Measurements from ENCODE around the gene MAGEA4.

Gene MAGEA4

DNA sequence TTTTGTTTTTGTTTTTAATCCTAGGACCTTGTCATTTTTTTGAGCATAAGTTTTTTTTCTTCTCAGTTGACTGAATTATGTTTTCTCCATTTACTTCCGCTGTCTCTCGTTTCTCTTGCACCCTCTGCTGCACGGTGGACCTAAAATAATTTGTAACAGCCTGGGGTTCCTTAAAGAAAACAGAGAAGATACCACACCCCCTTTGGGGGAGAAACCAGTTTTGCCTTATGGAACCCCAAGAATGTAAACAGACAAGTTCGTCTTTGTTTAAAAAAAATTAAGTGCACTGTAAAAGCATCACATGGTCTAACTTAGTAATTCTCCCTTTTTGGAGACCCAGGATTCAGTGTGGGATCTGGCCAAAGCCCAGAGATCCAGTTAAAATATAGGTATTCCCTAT lies 32.8 kb upstream of the MAGEA4 start:
- no peak for TF ChIP-seq EZH2phosphoT487 (IDR thresholded peaks at IDR 0.05; ENCODE audit: low read length)
- no peak for TF ChIP-seq EZH2 (optimal IDR thresholded peaks at IDR 0.05; ENCODE audit: low read depth, low read length)
- TF ChIP-seq, protein P1, sequence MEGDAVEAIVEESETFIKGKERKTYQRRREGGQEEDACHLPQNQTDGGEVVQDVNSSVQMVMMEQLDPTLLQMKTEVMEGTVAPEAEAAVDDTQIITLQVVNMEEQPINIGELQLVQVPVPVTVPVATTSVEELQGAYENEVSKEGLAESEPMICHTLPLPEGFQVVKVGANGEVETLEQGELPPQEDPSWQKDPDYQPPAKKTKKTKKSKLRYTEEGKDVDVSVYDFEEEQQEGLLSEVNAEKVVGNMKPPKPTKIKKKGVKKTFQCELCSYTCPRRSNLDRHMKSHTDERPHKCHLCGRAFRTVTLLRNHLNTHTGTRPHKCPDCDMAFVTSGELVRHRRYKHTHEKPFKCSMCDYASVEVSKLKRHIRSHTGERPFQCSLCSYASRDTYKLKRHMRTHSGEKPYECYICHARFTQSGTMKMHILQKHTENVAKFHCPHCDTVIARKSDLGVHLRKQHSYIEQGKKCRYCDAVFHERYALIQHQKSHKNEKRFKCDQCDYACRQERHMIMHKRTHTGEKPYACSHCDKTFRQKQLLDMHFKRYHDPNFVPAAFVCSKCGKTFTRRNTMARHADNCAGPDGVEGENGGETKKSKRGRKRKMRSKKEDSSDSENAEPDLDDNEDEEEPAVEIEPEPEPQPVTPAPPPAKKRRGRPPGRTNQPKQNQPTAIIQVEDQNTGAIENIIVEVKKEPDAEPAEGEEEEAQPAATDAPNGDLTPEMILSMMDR (IDR thresholded peaks at IDR 0.05; ENCODE audit: low read length) = no peak
- H3K9me2 ChIP-seq (replicated peaks; ENCODE audit: insufficient read depth, low read length) = no peaks in the 10 kb centered on the region
- H3K4me3 ChIP-seq (ENCODE audit: low read length) = no peak overlapping the region
- no peaks in the 10 kb centered on the region for H3F3A ChIP-seq (ENCODE audit: insufficient read depth, low read length)
- H3K79me2 ChIP-seq (ENCODE audit: low read length) = no peaks in the 10 kb centered on the region
- no peak for DNase-seq
- no peaks in the 10 kb centered on the region for H3K27me3 ChIP-seq (replicated peaks; ENCODE audit: insufficient read depth, low read length)
- H3K4me2 ChIP-seq (ENCODE audit: low read depth, low read length) = no peak overlapping the region
- no peaks in the 10 kb centered on the region for H3K36me3 ChIP-seq (replicated peaks; ENCODE audit: insufficient read depth, low read length)
- H2AFZ ChIP-seq (ENCODE audit: low read length) = no peak overlapping the region
- no peaks in the 10 kb centered on the region for H3K4me1 ChIP-seq (ENCODE audit: low read length)
- H3K9me3 ChIP-seq (replicated peaks; ENCODE audit: insufficient read depth, low read length) = no peaks in the 10 kb centered on the region
- no peak overlapping the region for H3K9ac ChIP-seq (ENCODE audit: low read length)
- no peak overlapping the region for H3K27ac ChIP-seq (ENCODE audit: low read length)
- no peaks in the 10 kb centered on the region for H4K20me1 ChIP-seq (ENCODE audit: insufficient read depth, low read length)

DNA sequence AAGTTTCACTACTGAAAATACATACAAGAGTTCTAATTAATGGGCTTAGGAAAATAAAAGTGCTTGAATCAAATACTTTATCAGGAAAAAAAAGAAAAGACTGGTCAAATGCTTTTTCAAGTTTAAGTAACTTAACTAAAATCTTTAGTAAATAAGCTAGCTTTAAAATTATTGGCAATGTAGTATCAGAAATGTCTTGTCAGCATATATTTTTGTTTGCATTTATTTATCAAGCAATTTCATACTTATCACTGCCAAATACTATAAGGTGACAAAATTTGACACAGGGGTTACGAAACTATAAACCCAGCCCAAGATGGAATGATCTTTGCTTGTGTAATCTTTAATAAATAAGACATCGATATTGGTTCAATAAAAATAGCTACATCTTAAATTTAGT lies 31.8 kb upstream of the MAGEA4 start:
- Histone ChIP-seq H2AFZ (ENCODE audit: low read length) (no peak overlapping the region), H4K20me1 (ENCODE audit: insufficient read depth, low read length) (no peaks in the 10 kb centered on the region), H3K9me3 (replicated peaks; ENCODE audit: insufficient read depth, low read length) (no peaks in the 10 kb centered on the region), H3K36me3 (replicated peaks; ENCODE audit: insufficient read depth, low read length) (no peaks in the 10 kb centered on the region), H3K27ac (ENCODE audit: low read length) (no peak overlapping the region), H3F3A (ENCODE audit: insufficient read depth, low read length) (no peaks in the 10 kb centered on the region), H3K9ac (ENCODE audit: low read length) (no peak overlapping the region), H3K4me2 (ENCODE audit: low read depth, low read length) (no peak overlapping the region), H3K79me2 (ENCODE audit: low read length) (no peaks in the 10 kb centered on the region), H3K4me3 (ENCODE audit: low read length) (no peak overlapping the region), H3K4me1 (ENCODE audit: low read length) (no peaks in the 10 kb centered on the region), H3K9me2 (replicated peaks; ENCODE audit: insufficient read depth, low read length) (no peaks in the 10 kb centered on the region), H3K27me3 (replicated peaks; ENCODE audit: insufficient read depth, low read length) (no peaks in the 10 kb centered on the region)
- no peak for TF ChIP-seq EZH2phosphoT487 (IDR thresholded peaks at IDR 0.05; ENCODE audit: low read length)
- TF ChIP-seq EZH2 (optimal IDR thresholded peaks at IDR 0.05; ENCODE audit: low read depth, low read length) = no peak
- TF ChIP-seq, protein P1 (IDR thresholded peaks at IDR 0.05; ENCODE audit: low read length) = no peak
- DNase-seq = no peak

DNA sequence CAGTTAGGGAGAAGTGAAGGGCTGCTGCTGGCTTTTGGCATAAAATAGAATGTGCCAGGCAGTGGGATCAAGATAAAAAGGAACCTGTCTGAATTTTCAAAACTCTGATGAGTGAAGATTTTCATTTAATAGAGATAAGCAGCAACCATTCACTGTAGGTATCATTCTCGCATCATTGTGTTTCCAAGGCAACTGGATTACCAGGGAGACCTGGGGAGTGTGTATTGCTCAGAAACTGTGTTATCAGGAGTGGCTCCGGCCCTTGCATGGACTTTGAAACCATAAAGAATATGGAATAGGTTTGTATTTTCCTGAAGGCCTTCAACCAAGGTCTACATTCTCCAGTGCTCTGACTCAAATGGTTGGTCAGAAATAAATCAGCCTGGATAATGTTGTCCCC lies 23.3 kb upstream of the MAGEA4 start:
- no peak for DNase-seq
- H3K9me2 ChIP-seq (replicated peaks; ENCODE audit: insufficient read depth, low read length) = no peaks in the 10 kb centered on the region
- H3K4me3 ChIP-seq (ENCODE audit: low read length) = no peak overlapping the region
- TF ChIP-seq EZH2 (optimal IDR thresholded peaks at IDR 0.05; ENCODE audit: low read depth, low read length) = no peak
- TF ChIP-seq EZH2phosphoT487 (IDR thresholded peaks at IDR 0.05; ENCODE audit: low read length) = no peak
- TF ChIP-seq, protein P1 (IDR thresholded peaks at IDR 0.05; ENCODE audit: low read length) = no peak
- H3K36me3 ChIP-seq (replicated peaks; ENCODE audit: insufficient read depth, low read length) = no peaks in the 10 kb centered on the region
- no peaks in the 10 kb centered on the region for H3F3A ChIP-seq (ENCODE audit: insufficient read depth, low read length)
- no peak overlapping the region for H3K4me2 ChIP-seq (ENCODE audit: low read depth, low read length)
- no peak overlapping the region for H3K27ac ChIP-seq (ENCODE audit: low read length)
- no peak overlapping the region for H2AFZ ChIP-seq (ENCODE audit: low read length)
- no peaks in the 10 kb centered on the region for H3K4me1 ChIP-seq (ENCODE audit: low read length)
- no peaks in the 10 kb centered on the region for H3K9me3 ChIP-seq (replicated peaks; ENCODE audit: insufficient read depth, low read length)
- H3K27me3 ChIP-seq (replicated peaks; ENCODE audit: insufficient read depth, low read length) = no peaks in the 10 kb centered on the region
- H4K20me1 ChIP-seq (ENCODE audit: insufficient read depth, low read length) = no peaks in the 10 kb centered on the region
- H3K9ac ChIP-seq (ENCODE audit: low read length) = no peak overlapping the region
- H3K79me2 ChIP-seq (ENCODE audit: low read length) = no peaks in the 10 kb centered on the region

Measured in MM.1S (cell line).